ENCODE measurements around the gene DCPS.

DNA sequence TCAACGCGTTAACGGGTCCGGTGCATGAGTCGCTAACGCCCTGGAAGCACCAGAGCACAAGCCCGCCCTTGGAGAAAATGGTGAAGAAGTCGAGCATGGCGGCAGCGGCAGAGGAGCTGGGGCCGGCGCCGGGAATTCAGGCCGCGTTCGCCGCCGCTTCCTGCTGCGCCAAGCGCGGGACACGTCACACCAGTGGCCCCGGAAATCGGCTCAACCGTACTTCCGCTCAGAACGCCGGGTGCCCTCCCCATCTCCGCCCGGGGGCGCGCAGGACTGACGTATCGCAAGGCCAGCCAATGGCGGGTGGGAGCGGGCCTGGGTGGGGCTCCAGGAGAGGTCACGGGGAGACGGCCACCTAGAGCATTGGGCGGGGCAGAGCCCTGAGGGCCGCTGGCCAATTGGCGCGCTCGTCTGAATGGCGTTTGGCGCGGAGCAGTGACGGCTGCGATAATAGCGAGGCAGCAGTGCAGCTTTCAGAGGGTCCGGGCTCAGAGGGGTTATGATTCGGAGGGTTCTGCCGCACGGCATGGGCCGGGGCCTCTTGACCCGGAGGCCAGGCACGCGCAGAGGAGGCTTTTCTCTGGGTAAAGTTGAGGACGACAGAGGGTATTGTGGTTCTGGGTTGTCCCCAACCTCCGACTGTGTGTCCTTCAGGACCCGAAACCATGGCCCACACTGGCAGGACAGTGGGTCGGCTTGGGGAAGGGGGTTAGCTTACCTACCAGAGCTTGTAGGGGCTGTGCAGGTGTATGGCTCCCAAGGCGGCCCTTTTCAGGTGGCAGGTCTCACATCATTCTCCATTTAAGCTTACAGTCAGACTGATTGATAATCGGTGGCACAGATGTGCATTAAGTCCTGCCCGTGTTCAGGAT, 34.9 kb upstream of the DCPS start, which contains the start of the genes FOXRED1 and SRPRA:
- TF ChIP-seq TEAD4 (IDR thresholded peaks at IDR 0.05) (peak; percentile 39; the same call in 1 of the 2 replicates), EGR1 (IDR thresholded peaks at IDR 0.05) (no peak), FOXM1 (IDR thresholded peaks at IDR 0.05; ENCODE audit: borderline replicate concordance, low read depth) (0 out of 2 replicates have a peak, but pooled peaks have one; percentile 21), RAD21 (IDR thresholded peaks at IDR 0.05; ENCODE audit: low read depth) (no peak), EP300 (IDR thresholded peaks at IDR 0.05; ENCODE audit: borderline replicate concordance) (no peak), CEBPB (IDR thresholded peaks at IDR 0.05) (no peak), NFIC (IDR thresholded peaks at IDR 0.05) (no peak; the same call in 1 of the 2 replicates), TAF1 (IDR thresholded peaks at IDR 0.05; ENCODE audit: low read depth) (peak; percentile 83), YY1 (IDR thresholded peaks at IDR 0.05; ENCODE audit: low read depth) (peak; percentile 81), ZBTB7A (IDR thresholded peaks at IDR 0.05; ENCODE audit: low read depth) (no peak)
- TF ChIP-seq, protein P1, sequence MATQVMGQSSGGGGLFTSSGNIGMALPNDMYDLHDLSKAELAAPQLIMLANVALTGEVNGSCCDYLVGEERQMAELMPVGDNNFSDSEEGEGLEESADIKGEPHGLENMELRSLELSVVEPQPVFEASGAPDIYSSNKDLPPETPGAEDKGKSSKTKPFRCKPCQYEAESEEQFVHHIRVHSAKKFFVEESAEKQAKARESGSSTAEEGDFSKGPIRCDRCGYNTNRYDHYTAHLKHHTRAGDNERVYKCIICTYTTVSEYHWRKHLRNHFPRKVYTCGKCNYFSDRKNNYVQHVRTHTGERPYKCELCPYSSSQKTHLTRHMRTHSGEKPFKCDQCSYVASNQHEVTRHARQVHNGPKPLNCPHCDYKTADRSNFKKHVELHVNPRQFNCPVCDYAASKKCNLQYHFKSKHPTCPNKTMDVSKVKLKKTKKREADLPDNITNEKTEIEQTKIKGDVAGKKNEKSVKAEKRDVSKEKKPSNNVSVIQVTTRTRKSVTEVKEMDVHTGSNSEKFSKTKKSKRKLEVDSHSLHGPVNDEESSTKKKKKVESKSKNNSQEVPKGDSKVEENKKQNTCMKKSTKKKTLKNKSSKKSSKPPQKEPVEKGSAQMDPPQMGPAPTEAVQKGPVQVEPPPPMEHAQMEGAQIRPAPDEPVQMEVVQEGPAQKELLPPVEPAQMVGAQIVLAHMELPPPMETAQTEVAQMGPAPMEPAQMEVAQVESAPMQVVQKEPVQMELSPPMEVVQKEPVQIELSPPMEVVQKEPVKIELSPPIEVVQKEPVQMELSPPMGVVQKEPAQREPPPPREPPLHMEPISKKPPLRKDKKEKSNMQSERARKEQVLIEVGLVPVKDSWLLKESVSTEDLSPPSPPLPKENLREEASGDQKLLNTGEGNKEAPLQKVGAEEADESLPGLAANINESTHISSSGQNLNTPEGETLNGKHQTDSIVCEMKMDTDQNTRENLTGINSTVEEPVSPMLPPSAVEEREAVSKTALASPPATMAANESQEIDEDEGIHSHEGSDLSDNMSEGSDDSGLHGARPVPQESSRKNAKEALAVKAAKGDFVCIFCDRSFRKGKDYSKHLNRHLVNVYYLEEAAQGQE (IDR thresholded peaks at IDR 0.05; ENCODE audit: low read depth), result no peak
- TF ChIP-seq, protein P2, sequence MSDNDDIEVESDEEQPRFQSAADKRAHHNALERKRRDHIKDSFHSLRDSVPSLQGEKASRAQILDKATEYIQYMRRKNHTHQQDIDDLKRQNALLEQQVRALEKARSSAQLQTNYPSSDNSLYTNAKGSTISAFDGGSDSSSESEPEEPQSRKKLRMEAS (IDR thresholded peaks at IDR 0.05), result peak; percentile 71

Data from Ishikawa (cell line).